GM23338 (cell line): ENCODE data around the gene STX16. TPM values are rescaled to one million over a fixed set of nuclear protein-coding genes. Genes with fewer than 3 reads are reported as not detected.

Source experiments
- ATAC-seq: fragments of 200-7000 bp; cut with Tn5 transposase; 3 replicates; pipeline ENCODE4 v1.9.1; 2020
- DNase-seq: peaks from one replicate; pipeline ENCODE4 v3.0.0-alpha.2; 2015; ENCODE audit warnings: low spot score
- H2AFZ ChIP-seq: fragments of 200-600 bp; sonication (generic); 2 replicates; pipeline ENCODE4 v1.8.0; 2016; ENCODE audit warnings: antibody characterized with exemption, mild to moderate bottlenecking, moderate library complexity
- H3F3A ChIP-seq: fragments of 200-600 bp; sonication (generic); replicated peaks from 2 replicates; pipeline ENCODE4 v1.8.0; 2017; ENCODE audit warnings: antibody characterized with exemption, mixed run types, low read depth
- H3K27ac ChIP-seq: fragments of 200-600 bp; sonication (generic); 2 replicates; pipeline ENCODE4 v1.6.1; 2016; ENCODE audit warnings: low read depth
- H3K27me3 ChIP-seq: fragments of 200-600 bp; sonication (generic); 2 replicates; pipeline ENCODE4 v1.8.0; 2016; ENCODE audit warnings: mild to moderate bottlenecking, mixed run types, moderate library complexity; ENCODE audit not compliant: insufficient read depth
- H3K36me3 ChIP-seq: fragments of 200-600 bp; sonication (generic); 2 replicates; pipeline ENCODE4 v1.8.0; 2016; ENCODE audit warnings: mild to moderate bottlenecking; ENCODE audit not compliant: insufficient read depth
- H3K4me1 ChIP-seq: fragments of 200-600 bp; sonication (generic); 2 replicates; pipeline ENCODE4 v1.8.0; 2016; ENCODE audit warnings: mild to moderate bottlenecking, moderate library complexity; ENCODE audit not compliant: insufficient read depth
- H3K4me2 ChIP-seq: fragments of 200-600 bp; sonication (generic); 2 replicates; pipeline ENCODE4 v1.7.1; 2017; ENCODE audit warnings: mixed run types
- H3K4me3 ChIP-seq: fragments of 200-600 bp; sonication (generic); 2 replicates; pipeline ENCODE4 v1.6.1; 2016; ENCODE audit warnings: mixed run types
- H3K79me2 ChIP-seq: fragments of 200-600 bp; sonication (generic); replicated peaks from 2 replicates; pipeline ENCODE4 v1.8.0; 2017; ENCODE audit warnings: mild to moderate bottlenecking; ENCODE audit not compliant: insufficient read depth
- H3K9me2 ChIP-seq: fragments of 200-600 bp; sonication (generic); 2 replicates; pipeline ENCODE4 v1.8.0; 2017; ENCODE audit not compliant: insufficient read depth
- H4K20me1 ChIP-seq: fragments of 200-600 bp; sonication (generic); replicated peaks from 2 replicates; pipeline ENCODE4 v1.8.0; 2017; ENCODE audit warnings: mild to moderate bottlenecking; ENCODE audit not compliant: insufficient read depth
- H3K27ac Mint-ChIP-seq: 2 replicates; pipeline ENCODE4 v1.8.0; 2020; ENCODE audit warnings: inconsistent platforms, mild to moderate bottlenecking, moderate library complexity, mixed read lengths
- H3K27me3 Mint-ChIP-seq: 3 replicates; pipeline ENCODE4 v1.8.0; 2022; ENCODE audit warnings: low read depth, mild to moderate bottlenecking, moderate library complexity, mixed read lengths, inconsistent platforms; ENCODE audit not compliant: insufficient read depth, poor library complexity
- H3K36me3 Mint-ChIP-seq: 3 replicates; pipeline ENCODE4 v1.8.0; 2021; ENCODE audit warnings: low read depth, mild to moderate bottlenecking, inconsistent platforms, moderate library complexity, mixed read lengths
- H3K4me1 Mint-ChIP-seq: 3 replicates; pipeline ENCODE4 v1.8.0; 2020; ENCODE audit warnings: mild to moderate bottlenecking, inconsistent platforms, mixed read lengths
- H3K4me3 Mint-ChIP-seq: 3 replicates; pipeline ENCODE4 v1.8.0; 2021; ENCODE audit warnings: moderate library complexity, mild to moderate bottlenecking, inconsistent platforms, mixed read lengths
- H3K9me3 Mint-ChIP-seq: 3 replicates; pipeline ENCODE4 v1.8.0; 2020; ENCODE audit warnings: moderate library complexity, mild to moderate bottlenecking, inconsistent platforms, mixed read lengths
- ETS1 ChIP-seq: IDR thresholded peaks from 2 replicates; pipeline ENCODE4 v1.6.1; 2016; ENCODE audit warnings: antibody characterized with exemption
- JUNB ChIP-seq: IDR thresholded peaks from one replicate; pipeline ENCODE4 v1.6.1; 2016; ENCODE audit warnings: antibody characterized with exemption; ENCODE audit not compliant: unreplicated experiment
- POLR2AphosphoS5 ChIP-seq: IDR thresholded peaks from 2 replicates; pipeline ENCODE4 v1.6.1; 2016; ENCODE audit warnings: antibody characterized with exemption, low read depth
- ZNF331 ChIP-seq: fragments of 250-450 bp; sonication (Bioruptor Pico); IDR thresholded peaks from 2 replicates; pipeline ENCODE4 v1.5.0; 2020; ENCODE audit warnings: low read depth, mild to moderate bottlenecking, moderate library complexity
- polyA plus RNA-seq: library from polyadenylated mRNA; unstranded; fragments of >200 nt; fragmentation: Nextera tagmentation; extraction: Ambion mirVana; gene quantifications from 2 replicates; pipeline ENCODE4 v1.2.1, GENCODE V29; 2016
- total RNA-seq: library from RNA; depleted of rRNA; stranded (reverse); fragments of >200 nt; shearing (Covaris generic); gene quantifications from 2 replicates; pipeline ENCODE4 v1.2.3, GENCODE V29; 2014
- TF ChIP-seq, protein P1 (sequence below): IDR thresholded peaks from one replicate; pipeline ENCODE4 v1.6.1; 2018; ENCODE audit warnings: antibody characterized with exemption; ENCODE audit not compliant: unreplicated experiment
- TF ChIP-seq, protein P2 (sequence below): fragments of 250-450 bp; sonication (Bioruptor Pico); IDR thresholded peaks from 2 replicates; pipeline ENCODE4 v1.5.0; 2020; ENCODE audit warnings: mild to moderate bottlenecking, moderate library complexity
- TF ChIP-seq, protein P3 (sequence below), 2 experiments: fragments of 200-600 bp in 1 of 2; sonication (generic) in 1 of 2; conservative IDR thresholded peaks; 2 replicates each; pipeline versions ENCODE4 v1.5.1 to v1.6.1; 2016 to 2017; ENCODE audit warnings: antibody characterized with exemption in 2 of 2, low read depth in 2 of 2, mild to moderate bottlenecking in 2 of 2, moderate library complexity in 1 of 2

Gene STX16
- total and polyA plus RNA-seq, 2 experiments from 2014 or later, result 31.2 to 70.5 TPM

- peaks cover 12% of the 10 kb centered on the region for H3K4me1 ChIP-seq
- Mint-ChIP-seq H3K27ac (peak overlapping the region; percentile 91), H3K4me3 (no peak overlapping the region; the same call in 2 of the 3 replicates), H3K27me3 (peaks cover 26% of the 10 kb centered on the region), H3K4me1 (peaks cover 16% of the 10 kb centered on the region), H3K36me3 (peaks cover 35% of the 10 kb centered on the region), H3K9me3 (peaks cover 41% of the 10 kb centered on the region)
- DNase-seq (peak; percentile 56), ATAC-seq (peak; percentile 73)
- no peak overlapping the region for H3K4me3 ChIP-seq
- TF ChIP-seq ETS1 (peak; percentile 36), POLR2AphosphoS5 (peak; percentile 95), ZNF331 (peak; percentile 24; the same call in 1 of the 2 replicates), JUNB (no peak)
- TF ChIP-seq, protein P1, sequence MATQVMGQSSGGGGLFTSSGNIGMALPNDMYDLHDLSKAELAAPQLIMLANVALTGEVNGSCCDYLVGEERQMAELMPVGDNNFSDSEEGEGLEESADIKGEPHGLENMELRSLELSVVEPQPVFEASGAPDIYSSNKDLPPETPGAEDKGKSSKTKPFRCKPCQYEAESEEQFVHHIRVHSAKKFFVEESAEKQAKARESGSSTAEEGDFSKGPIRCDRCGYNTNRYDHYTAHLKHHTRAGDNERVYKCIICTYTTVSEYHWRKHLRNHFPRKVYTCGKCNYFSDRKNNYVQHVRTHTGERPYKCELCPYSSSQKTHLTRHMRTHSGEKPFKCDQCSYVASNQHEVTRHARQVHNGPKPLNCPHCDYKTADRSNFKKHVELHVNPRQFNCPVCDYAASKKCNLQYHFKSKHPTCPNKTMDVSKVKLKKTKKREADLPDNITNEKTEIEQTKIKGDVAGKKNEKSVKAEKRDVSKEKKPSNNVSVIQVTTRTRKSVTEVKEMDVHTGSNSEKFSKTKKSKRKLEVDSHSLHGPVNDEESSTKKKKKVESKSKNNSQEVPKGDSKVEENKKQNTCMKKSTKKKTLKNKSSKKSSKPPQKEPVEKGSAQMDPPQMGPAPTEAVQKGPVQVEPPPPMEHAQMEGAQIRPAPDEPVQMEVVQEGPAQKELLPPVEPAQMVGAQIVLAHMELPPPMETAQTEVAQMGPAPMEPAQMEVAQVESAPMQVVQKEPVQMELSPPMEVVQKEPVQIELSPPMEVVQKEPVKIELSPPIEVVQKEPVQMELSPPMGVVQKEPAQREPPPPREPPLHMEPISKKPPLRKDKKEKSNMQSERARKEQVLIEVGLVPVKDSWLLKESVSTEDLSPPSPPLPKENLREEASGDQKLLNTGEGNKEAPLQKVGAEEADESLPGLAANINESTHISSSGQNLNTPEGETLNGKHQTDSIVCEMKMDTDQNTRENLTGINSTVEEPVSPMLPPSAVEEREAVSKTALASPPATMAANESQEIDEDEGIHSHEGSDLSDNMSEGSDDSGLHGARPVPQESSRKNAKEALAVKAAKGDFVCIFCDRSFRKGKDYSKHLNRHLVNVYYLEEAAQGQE, result no peak
- TF ChIP-seq, protein P2, sequence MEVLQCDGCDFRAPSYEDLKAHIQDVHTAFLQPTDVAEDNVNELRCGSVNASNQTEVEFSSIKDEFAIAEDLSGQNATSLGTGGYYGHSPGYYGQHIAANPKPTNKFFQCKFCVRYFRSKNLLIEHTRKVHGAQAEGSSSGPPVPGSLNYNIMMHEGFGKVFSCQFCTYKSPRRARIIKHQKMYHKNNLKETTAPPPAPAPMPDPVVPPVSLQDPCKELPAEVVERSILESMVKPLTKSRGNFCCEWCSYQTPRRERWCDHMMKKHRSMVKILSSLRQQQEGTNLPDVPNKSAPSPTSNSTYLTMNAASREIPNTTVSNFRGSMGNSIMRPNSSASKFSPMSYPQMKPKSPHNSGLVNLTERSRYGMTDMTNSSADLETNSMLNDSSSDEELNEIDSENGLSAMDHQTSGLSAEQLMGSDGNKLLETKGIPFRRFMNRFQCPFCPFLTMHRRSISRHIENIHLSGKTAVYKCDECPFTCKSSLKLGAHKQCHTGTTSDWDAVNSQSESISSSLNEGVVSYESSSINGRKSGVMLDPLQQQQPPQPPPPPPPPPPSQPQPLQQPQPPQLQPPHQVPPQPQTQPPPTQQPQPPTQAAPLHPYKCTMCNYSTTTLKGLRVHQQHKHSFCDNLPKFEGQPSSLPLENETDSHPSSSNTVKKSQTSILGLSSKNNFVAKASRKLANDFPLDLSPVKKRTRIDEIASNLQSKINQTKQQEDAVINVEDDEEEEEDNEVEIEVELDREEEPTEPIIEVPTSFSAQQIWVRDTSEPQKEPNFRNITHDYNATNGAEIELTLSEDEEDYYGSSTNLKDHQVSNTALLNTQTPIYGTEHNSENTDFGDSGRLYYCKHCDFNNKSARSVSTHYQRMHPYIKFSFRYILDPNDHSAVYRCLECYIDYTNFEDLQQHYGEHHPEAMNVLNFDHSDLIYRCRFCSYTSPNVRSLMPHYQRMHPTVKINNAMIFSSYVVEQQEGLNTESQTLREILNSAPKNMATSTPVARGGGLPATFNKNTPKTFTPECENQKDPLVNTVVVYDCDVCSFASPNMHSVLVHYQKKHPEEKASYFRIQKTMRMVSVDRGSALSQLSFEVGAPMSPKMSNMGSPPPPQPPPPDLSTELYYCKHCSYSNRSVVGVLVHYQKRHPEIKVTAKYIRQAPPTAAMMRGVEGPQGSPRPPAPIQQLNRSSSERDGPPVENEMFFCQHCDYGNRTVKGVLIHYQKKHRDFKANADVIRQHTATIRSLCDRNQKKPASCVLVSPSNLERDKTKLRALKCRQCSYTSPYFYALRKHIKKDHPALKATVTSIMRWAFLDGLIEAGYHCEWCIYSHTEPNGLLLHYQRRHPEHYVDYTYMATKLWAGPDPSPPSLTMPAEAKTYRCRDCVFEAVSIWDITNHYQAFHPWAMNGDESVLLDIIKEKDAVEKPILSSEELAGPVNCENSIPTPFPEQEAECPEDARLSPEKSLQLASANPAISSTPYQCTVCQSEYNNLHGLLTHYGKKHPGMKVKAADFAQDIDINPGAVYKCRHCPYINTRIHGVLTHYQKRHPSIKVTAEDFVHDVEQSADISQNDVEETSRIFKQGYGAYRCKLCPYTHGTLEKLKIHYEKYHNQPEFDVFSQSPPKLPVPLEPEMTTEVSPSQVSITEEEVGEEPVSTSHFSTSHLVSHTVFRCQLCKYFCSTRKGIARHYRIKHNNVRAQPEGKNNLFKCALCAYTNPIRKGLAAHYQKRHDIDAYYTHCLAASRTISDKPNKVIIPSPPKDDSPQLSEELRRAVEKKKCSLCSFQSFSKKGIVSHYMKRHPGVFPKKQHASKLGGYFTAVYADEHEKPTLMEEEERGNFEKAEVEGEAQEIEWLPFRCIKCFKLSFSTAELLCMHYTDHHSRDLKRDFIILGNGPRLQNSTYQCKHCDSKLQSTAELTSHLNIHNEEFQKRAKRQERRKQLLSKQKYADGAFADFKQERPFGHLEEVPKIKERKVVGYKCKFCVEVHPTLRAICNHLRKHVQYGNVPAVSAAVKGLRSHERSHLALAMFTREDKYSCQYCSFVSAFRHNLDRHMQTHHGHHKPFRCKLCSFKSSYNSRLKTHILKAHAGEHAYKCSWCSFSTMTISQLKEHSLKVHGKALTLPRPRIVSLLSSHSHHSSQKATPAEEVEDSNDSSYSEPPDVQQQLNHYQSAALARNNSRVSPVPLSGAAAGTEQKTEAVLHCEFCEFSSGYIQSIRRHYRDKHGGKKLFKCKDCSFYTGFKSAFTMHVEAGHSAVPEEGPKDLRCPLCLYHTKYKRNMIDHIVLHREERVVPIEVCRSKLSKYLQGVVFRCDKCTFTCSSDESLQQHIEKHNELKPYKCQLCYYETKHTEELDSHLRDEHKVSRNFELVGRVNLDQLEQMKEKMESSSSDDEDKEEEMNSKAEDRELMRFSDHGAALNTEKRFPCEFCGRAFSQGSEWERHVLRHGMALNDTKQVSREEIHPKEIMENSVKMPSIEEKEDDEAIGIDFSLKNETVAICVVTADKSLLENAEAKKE (CRISPR knock-in tag), result peak; percentile 53; the same call in 1 of the 2 replicates
- TF ChIP-seq, protein P3, sequence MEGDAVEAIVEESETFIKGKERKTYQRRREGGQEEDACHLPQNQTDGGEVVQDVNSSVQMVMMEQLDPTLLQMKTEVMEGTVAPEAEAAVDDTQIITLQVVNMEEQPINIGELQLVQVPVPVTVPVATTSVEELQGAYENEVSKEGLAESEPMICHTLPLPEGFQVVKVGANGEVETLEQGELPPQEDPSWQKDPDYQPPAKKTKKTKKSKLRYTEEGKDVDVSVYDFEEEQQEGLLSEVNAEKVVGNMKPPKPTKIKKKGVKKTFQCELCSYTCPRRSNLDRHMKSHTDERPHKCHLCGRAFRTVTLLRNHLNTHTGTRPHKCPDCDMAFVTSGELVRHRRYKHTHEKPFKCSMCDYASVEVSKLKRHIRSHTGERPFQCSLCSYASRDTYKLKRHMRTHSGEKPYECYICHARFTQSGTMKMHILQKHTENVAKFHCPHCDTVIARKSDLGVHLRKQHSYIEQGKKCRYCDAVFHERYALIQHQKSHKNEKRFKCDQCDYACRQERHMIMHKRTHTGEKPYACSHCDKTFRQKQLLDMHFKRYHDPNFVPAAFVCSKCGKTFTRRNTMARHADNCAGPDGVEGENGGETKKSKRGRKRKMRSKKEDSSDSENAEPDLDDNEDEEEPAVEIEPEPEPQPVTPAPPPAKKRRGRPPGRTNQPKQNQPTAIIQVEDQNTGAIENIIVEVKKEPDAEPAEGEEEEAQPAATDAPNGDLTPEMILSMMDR (conservative IDR thresholded peaks at IDR 0.05; ENCODE audit: low read depth in 2 of 2), result no peak
- H3K27ac ChIP-seq, result no peak overlapping the region
- no peak overlapping the region for H2AFZ ChIP-seq
- H3K27me3 ChIP-seq, result peaks cover 11% of the 10 kb centered on the region
- no peaks in the 10 kb centered on the region for H3K79me2 ChIP-seq
- H4K20me1 ChIP-seq, result no peaks in the 10 kb centered on the region
- no peaks in the 10 kb centered on the region for H3K36me3 ChIP-seq
- no peaks in the 10 kb centered on the region; the same call in 1 of the 2 replicates for H3K9me2 ChIP-seq
- 0 out of 2 replicates have a peak overlapping the region, but pooled peaks have one; percentile 49 for H3K4me2 ChIP-seq
- H3F3A ChIP-seq, result 0 out of 2 replicates have a peak, but pooled peaks cover 4% of the 10 kb centered on the region
Measured at GRCh38 chr20:58619864-58620431, 31.1 kb upstream of the STX16 start.
